HEK293 (cell line): Measurements from ENCODE around the gene ABR.
A peak's percentile ranks its signal among the peaks of the same experiment; 100 is the strongest.

ENCODE experiments used
- CTCF ChIA-PET: fragments of 350-600 bp; formaldehyde crosslinking; extraction: SDS; loops from one replicate; lab custom pipeline; 2021; ENCODE audit warnings: antibody characterized with exemption; lab: Yijun Ruan, JAX
- POLR2A ChIA-PET: fragments of 300-600 bp; formaldehyde crosslinking; extraction: SDS; loops from one replicate; lab custom pipeline; 2020; ENCODE audit warnings: antibody characterized with exemption, inconsistent platforms; lab: Yijun Ruan, JAX
- H3K27ac ChIP-seq: fragments of 200-500 bp; sonication (Bioruptor generic); 2 replicates; pipeline ENCODE4 v1.5.1; 2014; ENCODE audit warnings: low read depth, low read length, control low read depth, inconsistent platforms; ENCODE audit errors: extremely low read depth
- H3K36me3 ChIP-seq, 2 experiments: fragments of 200-500 bp in 1 of 2; sonication (Bioruptor generic) in 1 of 2; 1 replicate in 1 of 2; 2 replicates in 1 of 2; pipeline ENCODE4 v1.5.1; 2014 to 2017; ENCODE audit warnings: inconsistent platforms in 2 of 2, low read length in 2 of 2; ENCODE audit not compliant: control insufficient read depth in 2 of 2, insufficient read depth in 1 of 2
- H3K4me1 ChIP-seq: fragments of 200-500 bp; sonication (Bioruptor generic); 2 replicates; pipeline ENCODE4 v1.5.1; 2014; ENCODE audit warnings: mild to moderate bottlenecking, low read length, inconsistent platforms; ENCODE audit not compliant: control insufficient read depth, insufficient read depth
- H3K4me3 ChIP-seq: 2 replicates; pipeline ENCODE4 v1.5.1; 2011; ENCODE audit warnings: low read depth, mild to moderate bottlenecking, control low read depth, low read length, moderate library complexity
- H3K9me3 ChIP-seq: fragments of 200-500 bp; sonication (Bioruptor generic); 2 replicates; pipeline ENCODE4 v1.5.1; 2014; ENCODE audit warnings: low read depth, low read length, inconsistent platforms; ENCODE audit not compliant: control insufficient read depth, insufficient read depth
- GFI1B ChIP-seq: fragments of 450-650 bp; formaldehyde crosslinking; IDR thresholded peaks from 2 replicates; pipeline ENCODE4 v1.5.1; 2016; ENCODE audit warnings: missing biosample characterization, missing genetic modification characterization
- RBAK ChIP-seq: fragments of 450-650 bp; formaldehyde crosslinking; IDR thresholded peaks from 2 replicates; pipeline ENCODE4 v1.5.1; 2016; ENCODE audit warnings: missing biosample characterization, missing genetic modification characterization
- SP3 ChIP-seq: fragments of 450-650 bp; formaldehyde crosslinking; IDR thresholded peaks from 2 replicates; pipeline ENCODE4 v1.5.1; 2016; ENCODE audit warnings: missing biosample characterization, missing genetic modification characterization
- TCF7L2 ChIP-seq: IDR thresholded peaks from 2 replicates; pipeline ENCODE4 v1.6.1; 2011; ENCODE audit warnings: low read depth, mild to moderate bottlenecking, inconsistent platforms, low read length, moderate library complexity, borderline replicate concordance
- ZBTB8A ChIP-seq: fragments of 450-650 bp; formaldehyde crosslinking; IDR thresholded peaks from 2 replicates; pipeline ENCODE4 v1.5.1; 2016; ENCODE audit warnings: missing biosample characterization, missing genetic modification characterization
- ZEB2 ChIP-seq: fragments of 450-650 bp; formaldehyde crosslinking; IDR thresholded peaks from 2 replicates; pipeline ENCODE4 v1.5.1; 2016; ENCODE audit warnings: missing biosample characterization, missing genetic modification characterization
- ZNF114 ChIP-seq: fragments of 450-650 bp; formaldehyde crosslinking; IDR thresholded peaks from 2 replicates; pipeline ENCODE4 v1.5.0; 2017; ENCODE audit warnings: missing biosample characterization, missing genetic modification characterization
- ZNF2 ChIP-seq: fragments of 450-650 bp; formaldehyde crosslinking; IDR thresholded peaks from 2 replicates; pipeline ENCODE4 v1.5.1; 2016; ENCODE audit warnings: missing biosample characterization, missing genetic modification characterization
- ZNF311 ChIP-seq: fragments of 450-650 bp; formaldehyde crosslinking; IDR thresholded peaks from 2 replicates; pipeline ENCODE4 v1.5.1; 2017; ENCODE audit warnings: missing biosample characterization, missing genetic modification characterization, borderline replicate concordance
- ZNF335 ChIP-seq: fragments of 450-650 bp; formaldehyde crosslinking; conservative IDR thresholded peaks from 2 replicates; pipeline ENCODE4 v1.5.1; 2016; ENCODE audit warnings: missing biosample characterization, missing genetic modification characterization
- ZNF501 ChIP-seq: fragments of 450-650 bp; formaldehyde crosslinking; IDR thresholded peaks from 2 replicates; pipeline ENCODE4 v1.5.1; 2016; ENCODE audit warnings: missing biosample characterization, missing genetic modification characterization
- ZNF626 ChIP-seq: fragments of 450-650 bp; sonication (Bioruptor Pico); formaldehyde crosslinking; IDR thresholded peaks from 2 replicates; pipeline ENCODE4 v1.5.1; 2018; ENCODE audit warnings: missing biosample characterization, missing genetic modification characterization, inconsistent platforms
- ZNF629 ChIP-seq: fragments of 450-650 bp; formaldehyde crosslinking; IDR thresholded peaks from 2 replicates; pipeline ENCODE4 v1.5.1; 2017; ENCODE audit warnings: missing biosample characterization, missing genetic modification characterization
- ZNF701 ChIP-seq: fragments of 450-650 bp; formaldehyde crosslinking; IDR thresholded peaks from 2 replicates; pipeline ENCODE4 v1.5.1; 2016; ENCODE audit warnings: missing biosample characterization, missing genetic modification characterization
- TF ChIP-seq, protein P1 (sequence below): fragments of 450-650 bp; formaldehyde crosslinking; IDR thresholded peaks from 2 replicates; pipeline ENCODE4 v1.5.1; 2016; ENCODE audit warnings: missing biosample characterization, missing genetic modification characterization
- TF ChIP-seq, protein P2 (sequence below): fragments of 450-650 bp; formaldehyde crosslinking; IDR thresholded peaks from 2 replicates; pipeline ENCODE4 v1.5.1; 2016; ENCODE audit warnings: missing biosample characterization, missing genetic modification characterization
- TF ChIP-seq, protein P3 (sequence below): fragments of 450-650 bp; formaldehyde crosslinking; IDR thresholded peaks from 2 replicates; pipeline ENCODE4 v1.5.1; 2016; ENCODE audit warnings: missing biosample characterization, missing genetic modification characterization
- TF ChIP-seq, protein P4 (sequence below): fragments of 450-650 bp; formaldehyde crosslinking; IDR thresholded peaks from 2 replicates; pipeline ENCODE4 v1.5.1; 2017; ENCODE audit warnings: missing biosample characterization, missing genetic modification characterization

ABR gene

DNA sequence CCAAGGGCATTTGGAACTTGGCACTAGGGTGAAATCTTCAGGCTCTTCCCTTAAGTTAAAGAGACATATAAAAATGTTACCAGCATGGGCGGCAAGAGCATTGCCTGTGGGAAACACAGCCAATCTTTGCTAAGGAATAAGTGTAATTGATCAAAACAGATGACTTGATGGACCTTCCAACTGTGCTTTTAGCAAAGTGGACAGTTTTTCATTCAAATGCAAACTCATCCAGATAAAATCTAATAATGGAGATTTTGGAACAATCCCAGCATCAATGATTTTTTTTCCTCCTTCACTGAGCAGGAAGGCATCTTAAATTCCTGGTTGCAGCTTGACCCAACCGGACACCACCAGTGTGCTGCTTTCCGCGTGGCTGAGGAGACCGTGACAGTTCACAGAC, 47.6 kb upstream of the ABR start:
- Histone ChIP-seq H3K27ac (no peak overlapping the region), H3K36me3 (peaks cover 0 to 14% of the 10 kb centered on the region in 2 experiments; a peak in 2 of 3 replicates), H3K4me1 (peaks cover 4% of the 10 kb centered on the region), H3K9me3 (no peaks in the 10 kb centered on the region), H3K4me3 (no peak overlapping the region)
- TF ChIP-seq ZEB2 (tag by site-specific recombination) (no peak), ZNF335 (peak; percentile 51)
- TF ChIP-seq, protein P1, sequence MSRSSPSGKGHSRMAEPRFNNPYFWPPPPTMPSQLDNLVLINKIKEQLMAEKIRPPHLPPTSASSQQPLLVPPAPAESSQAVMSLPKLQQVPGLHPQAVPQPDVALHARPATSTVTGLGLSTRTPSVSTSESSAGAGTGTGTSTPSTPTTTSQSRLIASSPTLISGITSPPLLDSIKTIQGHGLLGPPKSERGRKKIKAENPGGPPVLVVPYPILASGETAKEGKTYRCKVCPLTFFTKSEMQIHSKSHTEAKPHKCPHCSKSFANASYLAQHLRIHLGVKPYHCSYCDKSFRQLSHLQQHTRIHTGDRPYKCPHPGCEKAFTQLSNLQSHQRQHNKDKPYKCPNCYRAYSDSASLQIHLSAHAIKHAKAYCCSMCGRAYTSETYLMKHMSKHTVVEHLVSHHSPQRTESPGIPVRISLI (tag by site-specific recombination): no peak
- ChIA-PET CTCF (interaction anchor here (0.9 to 1.3 kb wide), 2 partner anchors 40 to 105 kb away, joined by 3 to 5 read pairs; no protein-coding TSS in a partner anchor), POLR2A (interaction anchor here (1.3 to 1.8 kb wide), 2 partner anchors 22 to 25 kb away, joined by 3 to 7 read pairs; no protein-coding TSS in a partner anchor)

DNA sequence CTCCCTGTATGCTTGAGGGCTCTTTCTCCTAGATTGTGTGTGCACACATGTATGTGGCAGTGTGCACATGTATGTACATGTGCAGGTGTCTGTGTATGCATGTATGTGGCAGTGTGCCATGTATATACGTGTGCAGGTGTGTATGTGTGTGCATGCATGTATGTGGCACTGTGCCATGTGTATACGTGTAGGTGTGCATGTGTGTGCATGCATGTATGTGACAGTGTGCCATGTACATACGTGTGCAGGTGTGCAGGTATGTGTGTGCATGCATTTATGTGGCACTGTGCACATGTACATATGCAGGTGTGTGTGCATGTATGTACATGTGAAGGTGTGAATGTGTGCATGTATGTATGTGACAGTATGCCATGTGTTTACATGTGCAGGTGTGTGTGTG, 46.5 kb upstream of the ABR start:
- TF ChIP-seq ZNF629 (tag by site-specific recombination): no peak
- TF ChIP-seq ZNF311: no peak
- no peak for TF ChIP-seq ZNF114
- TF ChIP-seq, protein P2, sequence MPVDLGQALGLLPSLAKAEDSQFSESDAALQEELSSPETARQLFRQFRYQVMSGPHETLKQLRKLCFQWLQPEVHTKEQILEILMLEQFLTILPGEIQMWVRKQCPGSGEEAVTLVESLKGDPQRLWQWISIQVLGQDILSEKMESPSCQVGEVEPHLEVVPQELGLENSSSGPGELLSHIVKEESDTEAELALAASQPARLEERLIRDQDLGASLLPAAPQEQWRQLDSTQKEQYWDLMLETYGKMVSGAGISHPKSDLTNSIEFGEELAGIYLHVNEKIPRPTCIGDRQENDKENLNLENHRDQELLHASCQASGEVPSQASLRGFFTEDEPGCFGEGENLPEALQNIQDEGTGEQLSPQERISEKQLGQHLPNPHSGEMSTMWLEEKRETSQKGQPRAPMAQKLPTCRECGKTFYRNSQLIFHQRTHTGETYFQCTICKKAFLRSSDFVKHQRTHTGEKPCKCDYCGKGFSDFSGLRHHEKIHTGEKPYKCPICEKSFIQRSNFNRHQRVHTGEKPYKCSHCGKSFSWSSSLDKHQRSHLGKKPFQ (tag by site-specific recombination): peak; percentile 95
- 0 out of 2 replicates have a peak, but pooled peaks have one; percentile 23 for TF ChIP-seq ZNF2 (tag by site-specific recombination)
- TF ChIP-seq, protein P3, sequence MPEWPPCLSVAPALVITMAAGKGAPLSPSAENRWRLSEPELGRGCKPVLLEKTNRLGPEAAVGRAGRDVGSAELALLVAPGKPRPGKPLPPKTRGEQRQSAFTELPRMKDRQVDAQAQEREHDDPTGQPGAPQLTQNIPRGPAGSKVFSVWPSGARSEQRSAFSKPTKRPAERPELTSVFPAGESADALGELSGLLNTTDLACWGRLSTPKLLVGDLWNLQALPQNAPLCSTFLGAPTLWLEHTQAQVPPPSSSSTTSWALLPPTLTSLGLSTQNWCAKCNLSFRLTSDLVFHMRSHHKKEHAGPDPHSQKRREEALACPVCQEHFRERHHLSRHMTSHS (tag by site-specific recombination): no peak
- TF ChIP-seq, protein P4, sequence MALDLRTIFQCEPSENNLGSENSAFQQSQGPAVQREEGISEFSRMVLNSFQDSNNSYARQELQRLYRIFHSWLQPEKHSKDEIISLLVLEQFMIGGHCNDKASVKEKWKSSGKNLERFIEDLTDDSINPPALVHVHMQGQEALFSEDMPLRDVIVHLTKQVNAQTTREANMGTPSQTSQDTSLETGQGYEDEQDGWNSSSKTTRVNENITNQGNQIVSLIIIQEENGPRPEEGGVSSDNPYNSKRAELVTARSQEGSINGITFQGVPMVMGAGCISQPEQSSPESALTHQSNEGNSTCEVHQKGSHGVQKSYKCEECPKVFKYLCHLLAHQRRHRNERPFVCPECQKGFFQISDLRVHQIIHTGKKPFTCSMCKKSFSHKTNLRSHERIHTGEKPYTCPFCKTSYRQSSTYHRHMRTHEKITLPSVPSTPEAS (tag by site-specific recombination): peak; percentile 36; the same call in 1 of the 2 replicates
- no peak for TF ChIP-seq ZNF701
- TF ChIP-seq ZNF501 (tag by site-specific recombination): no peak
- 0 out of 2 replicates have a peak, but pooled peaks have one; percentile 42 for TF ChIP-seq ZEB2 (tag by site-specific recombination)
- Histone ChIP-seq H3K9me3 (no peaks in the 10 kb centered on the region), H3K27ac (no peak overlapping the region), H3K4me1 (peaks cover 3% of the 10 kb centered on the region), H3K4me3 (no peak overlapping the region), H3K36me3 (peaks cover 0 to 14% of the 10 kb centered on the region in 2 experiments; a peak in 2 of 3 replicates)
- CTCF ChIA-PET: interaction anchor here (0.6 to 0.9 kb wide), 2 partner anchors 104 to 415 kb away, joined by 3 to 4 read pairs; no protein-coding TSS in a partner anchor
- POLR2A ChIA-PET: no interaction called here

DNA sequence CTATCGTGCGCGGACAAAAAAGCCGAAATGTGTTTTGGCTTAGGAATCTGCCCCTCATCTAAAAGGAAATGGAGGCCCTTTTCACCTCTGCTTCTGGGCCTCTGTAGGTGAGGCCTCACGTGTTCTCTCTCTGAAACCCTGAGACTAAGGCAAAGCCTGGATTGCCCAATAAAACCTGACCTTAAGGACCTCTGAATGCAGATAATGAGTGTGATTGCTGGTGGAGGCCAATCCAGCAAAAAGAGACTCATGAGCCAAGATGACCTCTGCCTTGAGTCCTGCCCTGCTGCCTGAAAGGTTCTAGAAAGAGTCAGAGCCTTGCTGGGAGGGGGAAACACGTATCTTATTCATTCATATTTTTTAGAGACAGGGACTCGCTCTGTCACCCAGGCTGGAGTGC, 44.5 kb upstream of the ABR start:
- ChIA-PET CTCF (no interaction called here), POLR2A (no interaction called here)

DNA sequence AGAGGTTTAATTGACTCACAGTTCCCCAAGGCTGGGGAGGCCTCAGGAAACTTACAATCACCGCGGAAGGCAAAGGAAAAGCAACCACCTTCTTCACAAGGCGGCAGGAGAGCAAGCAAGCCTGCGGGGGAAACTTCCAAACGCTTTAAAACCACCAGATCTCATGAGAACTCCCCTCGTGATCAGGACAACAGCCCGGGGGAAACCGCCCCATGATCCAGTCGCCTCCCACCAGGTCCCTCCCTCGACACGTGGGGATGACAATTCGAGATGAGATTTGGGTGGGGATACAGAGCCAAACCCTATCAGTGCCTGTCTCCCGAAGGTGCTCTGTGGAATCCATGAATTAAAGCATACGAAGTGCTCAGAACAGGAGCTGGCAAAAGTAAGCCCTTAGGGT, 43.9 kb upstream of the ABR start:
- CTCF ChIA-PET: no interaction called here
- 0 out of 2 replicates have a peak overlapping the region, but pooled peaks have one; percentile 9 for H3K27ac ChIP-seq

More for the DNA sequence above, 44.5 kb upstream of the ABR start:
- Histone ChIP-seq H3K36me3 (peaks cover 0 to 14% of the 10 kb centered on the region in 2 experiments; a peak in 2 of 3 replicates), H3K4me3 (no peak overlapping the region), H3K4me1 (no peaks in the 10 kb centered on the region), H3K27ac (no peak overlapping the region), H3K9me3 (no peaks in the 10 kb centered on the region)
- TF ChIP-seq ZNF626 (tag by site-specific recombination): no peak

More for the DNA sequence above, 43.9 kb upstream of the ABR start:
- POLR2A ChIA-PET: no interaction called here
- Histone ChIP-seq H3K4me1 (no peaks in the 10 kb centered on the region), H3K4me3 (no peak overlapping the region), H3K36me3 (peaks cover 0 to 14% of the 10 kb centered on the region in 2 experiments; a peak in 2 of 3 replicates), H3K9me3 (no peaks in the 10 kb centered on the region)
- no peak for TF ChIP-seq SP3 (tag by site-specific recombination)
- no peak for TF ChIP-seq GFI1B (tag by site-specific recombination)
- TF ChIP-seq TCF7L2: no peak
- TF ChIP-seq RBAK (tag by site-specific recombination): no peak
- no peak for TF ChIP-seq ZBTB8A (tag by site-specific recombination)
